H9 (cell line): ENCODE data around the gene PEMT. TPM values are rescaled to one million over a fixed set of nuclear protein-coding genes. Genes with fewer than 3 reads are reported as not detected.

Source experiments
- DNase-seq: peaks from one replicate; pipeline ENCODE4 v3.0.0-alpha.2; 2017
- H2AFZ ChIP-seq: one replicate; pipeline ENCODE4 v1.6.1; 2013; ENCODE audit warnings: mild to moderate bottlenecking, low read length, control low read depth, moderate library complexity
- H2AK5ac ChIP-seq: 2 replicates; pipeline ENCODE4 v1.6.1; 2013; ENCODE audit warnings: low read length, control low read depth, mixed read lengths; ENCODE audit not compliant: insufficient read length
- H2BK120ac ChIP-seq: one replicate; pipeline ENCODE4 v1.6.1; 2013; ENCODE audit warnings: low read depth, mild to moderate bottlenecking, low read length, control low read depth, inconsistent platforms; ENCODE audit not compliant: poor library complexity, severe bottlenecking
- H2BK12ac ChIP-seq: 2 replicates; pipeline ENCODE4 v1.6.1; 2013; ENCODE audit warnings: low read length, control low read depth, mixed read lengths, low read depth; ENCODE audit not compliant: insufficient read length
- H2BK15ac ChIP-seq: 2 replicates; pipeline ENCODE4 v1.6.1; 2013; ENCODE audit warnings: low read depth, low read length, control low read depth
- H2BK20ac ChIP-seq: one replicate; pipeline ENCODE4 v1.6.1; 2013; ENCODE audit warnings: low read depth, mild to moderate bottlenecking, low read length, control low read depth, inconsistent platforms; ENCODE audit not compliant: poor library complexity, severe bottlenecking
- H2BK5ac ChIP-seq: 2 replicates; pipeline ENCODE4 v1.6.1; 2013; ENCODE audit warnings: low read length, control low read depth, mixed read lengths; ENCODE audit not compliant: insufficient read length
- H3K14ac ChIP-seq: 2 replicates; pipeline ENCODE4 v1.6.1; 2013; ENCODE audit warnings: low read length, control low read depth; ENCODE audit not compliant: insufficient read depth
- H3K18ac ChIP-seq: 2 replicates; pipeline ENCODE4 v1.6.1; 2013; ENCODE audit warnings: low read depth, mild to moderate bottlenecking, mixed read lengths, low read length, control low read depth; ENCODE audit not compliant: insufficient read length
- H3K23ac ChIP-seq: 2 replicates; pipeline ENCODE4 v1.6.1; 2013; ENCODE audit warnings: low read length, control low read depth, mixed read lengths, low read depth; ENCODE audit not compliant: insufficient read length
- H3K23me2 ChIP-seq: 2 replicates; pipeline ENCODE4 v1.6.1; 2013; ENCODE audit warnings: low read depth, mild to moderate bottlenecking, mixed read lengths, low read length, control low read depth; ENCODE audit not compliant: insufficient read length, poor library complexity, severe bottlenecking
- H3K27ac ChIP-seq: 2 replicates; pipeline ENCODE4 v1.5.1; 2013; ENCODE audit warnings: low read length, control low read depth, mixed read lengths, low read depth; ENCODE audit not compliant: insufficient read length
- H3K27me3 ChIP-seq: 2 replicates; pipeline ENCODE4 v1.6.1; 2013; ENCODE audit warnings: low read length, control low read depth, inconsistent platforms; ENCODE audit not compliant: insufficient read depth
- H3K4ac ChIP-seq: 2 replicates; pipeline ENCODE4 v1.6.1; 2013; ENCODE audit warnings: low read depth, mild to moderate bottlenecking, control low read depth, inconsistent platforms, low read length, moderate library complexity
- H3K4me1 ChIP-seq: 2 replicates; pipeline ENCODE4 v1.6.1; 2013; ENCODE audit warnings: low read length, control low read depth, inconsistent platforms; ENCODE audit not compliant: insufficient read depth
- H3K4me2 ChIP-seq: 2 replicates; pipeline ENCODE4 v1.6.1; 2013; ENCODE audit warnings: low read length, control low read depth, mixed read lengths; ENCODE audit not compliant: insufficient read length, insufficient read depth
- H3K56ac ChIP-seq: 2 replicates; pipeline ENCODE4 v1.6.1; 2013; ENCODE audit warnings: low read depth, mild to moderate bottlenecking, mixed read lengths, low read length, control low read depth; ENCODE audit not compliant: insufficient read length
- H3K79me1 ChIP-seq: 2 replicates; pipeline ENCODE4 v1.6.1; 2013; ENCODE audit warnings: low read depth, mild to moderate bottlenecking, moderate library complexity, low read length, control low read depth, inconsistent platforms; ENCODE audit not compliant: insufficient read depth, poor library complexity, severe bottlenecking
- H3K79me2 ChIP-seq: 2 replicates; pipeline ENCODE4 v1.6.1; 2013; ENCODE audit warnings: low read length, control low read depth, inconsistent platforms; ENCODE audit not compliant: insufficient read depth
- H3K9ac ChIP-seq: 2 replicates; pipeline ENCODE4 v1.6.1; 2013; ENCODE audit warnings: low read length, control low read depth, mixed read lengths; ENCODE audit not compliant: insufficient read length; ENCODE audit errors: extremely low read depth
- H3K9me3 ChIP-seq: one replicate; pipeline ENCODE4 v1.6.1; 2013; ENCODE audit warnings: low read depth, low read length, inconsistent platforms; ENCODE audit not compliant: control insufficient read depth
- H3T11ph ChIP-seq: one replicate; pipeline ENCODE4 v1.6.1; 2013; ENCODE audit warnings: mild to moderate bottlenecking, low read length, control low read depth, inconsistent platforms
- H4K20me1 ChIP-seq: one replicate; pipeline ENCODE4 v1.6.1; 2013; ENCODE audit not compliant: control insufficient read depth, insufficient read length, insufficient read depth
- H4K5ac ChIP-seq: 2 replicates; pipeline ENCODE4 v1.6.1; 2013; ENCODE audit warnings: low read depth, mild to moderate bottlenecking, mixed read lengths, low read length, control low read depth; ENCODE audit not compliant: insufficient read length
- H4K8ac ChIP-seq: replicated peaks from 2 replicates; pipeline ENCODE4 v1.6.1; 2013; ENCODE audit warnings: low read length, control low read depth, mixed read lengths, low read depth; ENCODE audit not compliant: insufficient read length
- H4K91ac ChIP-seq: 2 replicates; pipeline ENCODE4 v1.6.1; 2013; ENCODE audit warnings: low read depth, mild to moderate bottlenecking, moderate library complexity, mixed read lengths, low read length, control low read depth; ENCODE audit not compliant: insufficient read length
- H3K27ac Mint-ChIP-seq, 3 experiments: 2 replicates in 2 of 3; 3 replicates in 1 of 3; pipeline ENCODE4 v1.8.0; 2020 to 2021; ENCODE audit warnings: mixed read lengths in 3 of 3, mild to moderate bottlenecking in 1 of 3, moderate library complexity in 1 of 3
- H3K27me3 Mint-ChIP-seq: 2 replicates; pipeline ENCODE4 v1.8.0; 2021; ENCODE audit warnings: low read depth, mild to moderate bottlenecking, moderate library complexity, mixed read lengths
- H3K36me3 Mint-ChIP-seq, 3 experiments: 2 replicates in 2 of 3; 3 replicates in 1 of 3; pipeline ENCODE4 v1.8.0; 2020 to 2021; ENCODE audit warnings: low read depth in 3 of 3, mixed read lengths in 3 of 3; ENCODE audit not compliant: insufficient read depth in 1 of 3
- H3K4me1 Mint-ChIP-seq, 2 experiments: 2 replicates each; pipeline ENCODE4 v1.8.0; 2020; ENCODE audit warnings: mixed read lengths in 2 of 2
- H3K4me3 Mint-ChIP-seq, 2 experiments: 2 replicates in 1 of 2; 3 replicates in 1 of 2; pipeline ENCODE4 v1.8.0; 2020 to 2021; ENCODE audit warnings: mild to moderate bottlenecking in 2 of 2, mixed read lengths in 2 of 2, moderate library complexity in 1 of 2
- H3K9me3 Mint-ChIP-seq, 2 experiments: 2 replicates in 1 of 2; 3 replicates in 1 of 2; pipeline ENCODE4 v1.8.0; 2020; ENCODE audit warnings: mild to moderate bottlenecking in 2 of 2, mixed read lengths in 2 of 2, moderate library complexity in 1 of 2
- WGBS: extraction: QIAGEN DNeasy Blood & Tissue Kit; methylation state at CpG from one replicate; pipeline ENCODE4 v1.1.7; 2013; ENCODE audit warnings: missing lambda C conversion rate, low lambda C conversion rate, mixed read lengths; ENCODE audit not compliant: insufficient read length; ENCODE audit errors: extremely low coverage; 5-methylcytosine and 5-hydroxymethylcytosine counted together
- total RNA-seq: library from RNA; stranded (reverse); gene quantifications from 2 replicates; pipeline ENCODE4 v1.2.1, GENCODE V29; 2021
- TF ChIP-seq, protein P1 (sequence below): fragments of 200-600 bp; sonication (generic); conservative IDR thresholded peaks from 3 replicates; pipeline ENCODE4 v1.8.0; 2021; ENCODE audit warnings: antibody characterized with exemption, mild to moderate bottlenecking

Gene PEMT
- total RNA-seq, 1 experiment from 2014 or later: 63.2 TPM

DNA sequence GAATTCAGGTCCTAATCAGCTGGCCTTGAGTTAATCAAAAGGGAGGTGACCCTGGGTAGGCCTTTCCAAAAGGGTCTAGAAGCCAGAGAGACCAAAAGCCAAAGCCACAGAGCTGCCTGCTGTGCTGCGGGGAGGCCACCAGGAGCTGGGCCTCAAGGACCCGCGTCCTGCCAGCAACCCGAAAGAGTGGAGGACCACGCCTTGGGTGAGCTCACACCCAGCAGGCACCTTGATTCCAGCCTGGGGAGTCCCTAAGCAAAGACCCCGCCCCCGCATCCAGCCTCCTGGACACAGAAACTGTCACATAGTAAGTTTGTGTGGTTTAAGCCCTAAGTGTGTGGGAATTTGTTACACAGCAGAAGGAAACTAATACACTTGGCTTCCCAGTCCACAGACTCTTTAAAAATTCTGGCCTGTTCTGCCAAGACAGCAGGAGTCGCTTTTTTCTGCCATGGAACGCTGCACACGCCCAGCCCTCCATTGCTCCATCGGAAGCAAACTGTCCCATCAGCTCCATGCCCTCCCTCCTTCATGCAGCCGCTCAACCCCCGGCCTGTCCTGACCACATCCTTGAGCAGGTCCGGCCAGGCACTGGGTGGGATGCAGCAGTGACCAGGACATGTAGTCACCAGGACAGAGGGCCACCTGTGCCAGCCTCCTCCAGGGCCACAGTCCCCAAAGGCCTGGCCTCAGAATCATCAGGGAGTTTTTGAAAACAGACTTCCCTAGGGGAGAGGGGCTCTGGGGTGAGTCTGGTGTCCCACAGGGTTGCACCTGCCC lies 74.4 kb downstream of the PEMT start:
- peaks cover 0 to 4% (median 0%) of the 10 kb centered on the region in 3 experiments; a peak in 2 of 7 replicates for H3K36me3 Mint-ChIP-seq
- no peaks in the 10 kb centered on the region for H3K27me3 Mint-ChIP-seq
- Histone ChIP-seq H2BK20ac (no peak overlapping the region), H3K9me3 (no peaks in the 10 kb centered on the region), H2BK120ac (no peak overlapping the region), H4K8ac (no peak overlapping the region), H3K4ac (no peak overlapping the region), H3K23ac (no peak overlapping the region), H3K79me1 (no peaks in the 10 kb centered on the region), H4K5ac (no peak overlapping the region), H3K23me2 (no peaks in the 10 kb centered on the region), H3K56ac (no peak overlapping the region), H3T11ph (no peak overlapping the region), H4K91ac (no peak overlapping the region), H3K4me1 (peaks cover 4% of the 10 kb centered on the region; the same call in 1 of the 2 replicates), H2AK5ac (no peak overlapping the region), H3K27me3 (no peaks in the 10 kb centered on the region), H3K79me2 (no peaks in the 10 kb centered on the region), H3K14ac (no peak overlapping the region; the same call in 1 of the 2 replicates), H3K9ac (no peak overlapping the region), H2BK15ac (no peak overlapping the region), H3K4me2 (no peak overlapping the region), H2BK12ac (no peak overlapping the region), H3K27ac (no peak overlapping the region), H2AFZ (no peak overlapping the region), H2BK5ac (no peak overlapping the region), H4K20me1 (no peaks in the 10 kb centered on the region), H3K18ac (no peak overlapping the region)
- WGBS: no CpG with 5 or more reads among the region's 14 CpGs
- H3K27ac Mint-ChIP-seq: no peak overlapping the region
- peaks cover 25 to 28% of the 10 kb centered on the region in 2 experiments for H3K4me1 Mint-ChIP-seq
- H3K4me3 Mint-ChIP-seq: no peak overlapping the region
- H3K9me3 Mint-ChIP-seq: no peaks in the 10 kb centered on the region
- DNase-seq: no peak
- TF ChIP-seq, protein P1, sequence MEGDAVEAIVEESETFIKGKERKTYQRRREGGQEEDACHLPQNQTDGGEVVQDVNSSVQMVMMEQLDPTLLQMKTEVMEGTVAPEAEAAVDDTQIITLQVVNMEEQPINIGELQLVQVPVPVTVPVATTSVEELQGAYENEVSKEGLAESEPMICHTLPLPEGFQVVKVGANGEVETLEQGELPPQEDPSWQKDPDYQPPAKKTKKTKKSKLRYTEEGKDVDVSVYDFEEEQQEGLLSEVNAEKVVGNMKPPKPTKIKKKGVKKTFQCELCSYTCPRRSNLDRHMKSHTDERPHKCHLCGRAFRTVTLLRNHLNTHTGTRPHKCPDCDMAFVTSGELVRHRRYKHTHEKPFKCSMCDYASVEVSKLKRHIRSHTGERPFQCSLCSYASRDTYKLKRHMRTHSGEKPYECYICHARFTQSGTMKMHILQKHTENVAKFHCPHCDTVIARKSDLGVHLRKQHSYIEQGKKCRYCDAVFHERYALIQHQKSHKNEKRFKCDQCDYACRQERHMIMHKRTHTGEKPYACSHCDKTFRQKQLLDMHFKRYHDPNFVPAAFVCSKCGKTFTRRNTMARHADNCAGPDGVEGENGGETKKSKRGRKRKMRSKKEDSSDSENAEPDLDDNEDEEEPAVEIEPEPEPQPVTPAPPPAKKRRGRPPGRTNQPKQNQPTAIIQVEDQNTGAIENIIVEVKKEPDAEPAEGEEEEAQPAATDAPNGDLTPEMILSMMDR: no peak
